Thyroid gland (tissue), 4 donors: ENCODE measurements around the gene TMEM208.

Experiments used
- CTCF ChIP-seq, 6 experiments: fragments of 200-600 bp in 3 of 6; fragments of 450-650 bp in 3 of 6; sonication (generic) in 3 of 6; IDR thresholded peaks; one replicate each; pipeline ENCODE4 v1.5.1; 2016 to 2019; ENCODE audit warnings: antibody characterized with exemption in 6 of 6, mild to moderate bottlenecking in 2 of 6, inconsistent platforms in 1 of 6, moderate library complexity in 1 of 6
- POLR2A ChIP-seq, 2 donors: fragments of 450-650 bp; IDR thresholded peaks; one replicate each; pipeline ENCODE4 v1.6.1; 2017; ENCODE audit warnings: antibody characterized with exemption in 2 of 2, mild to moderate bottlenecking in 2 of 2, moderate library complexity in 1 of 2

GRCh38 chr16:67248073-67248400 lies 21.1 kb downstream of the TMEM208 start:
- no peak for TF ChIP-seq CTCF (IDR thresholded peaks at IDR 0.05)
- no peak for TF ChIP-seq POLR2A (IDR thresholded peaks at IDR 0.05)
